AG04450 (cell line): ENCODE data around the gene LSS. TPM values are rescaled to one million over a fixed set of nuclear protein-coding genes. Genes with fewer than 3 reads are reported as not detected.
"Not testable (repeated sequence)": the region's sequence is repeated elsewhere in the genome, so short reads cannot be mapped to it uniquely, and the experiment has no call there.

Experiments
- CTCF ChIA-PET: fragments of 300-600, 350-600 bp; formaldehyde crosslinking; extraction: SDS; loops from one replicate; lab custom pipeline; 2022; ENCODE audit warnings: antibody characterized with exemption, inconsistent platforms; lab: Charles Lee
- POLR2A ChIA-PET: fragments of 350-600 bp; formaldehyde crosslinking; extraction: SDS; loops from one replicate; lab custom pipeline; 2021; ENCODE audit warnings: antibody characterized with exemption, inconsistent platforms; lab: Yijun Ruan, JAX
- DNase-seq: peaks from one replicate; pipeline ENCODE4 v3.0.0-alpha.2; 2011; ENCODE audit warnings: low read depth, low spot score
- H3K27ac ChIP-seq: one replicate; pipeline ENCODE4 v1.5.1; 2012; ENCODE audit warnings: low read depth, low read length, control low read depth
- H3K27me3 ChIP-seq: one replicate; pipeline ENCODE4 v1.6.0; 2012; ENCODE audit warnings: low read length; ENCODE audit not compliant: control insufficient read depth, insufficient read depth
- H3K4me3 ChIP-seq: 2 replicates; pipeline ENCODE4 v1.5.1; 2011; ENCODE audit warnings: mild to moderate bottlenecking, low read depth, low read length, control low read depth
- H3K9me3 ChIP-seq: 2 replicates; pipeline ENCODE4 v1.5.1; 2012; ENCODE audit warnings: low read length; ENCODE audit not compliant: control insufficient read depth, insufficient read depth
- CTCF ChIP-seq: IDR thresholded peaks from 2 replicates; pipeline ENCODE4 v1.5.1; 2011; ENCODE audit warnings: low read depth, low read length, control low read depth, inconsistent platforms
- polyA plus RNA-seq: library from polyadenylated mRNA; depleted of rRNA; stranded (reverse); fragments of >200 nt; gene quantifications from 2 replicates; pipeline ENCODE4 v1.2.3, GENCODE V29; 2011

The LSS gene
- polyA plus RNA-seq, 1 experiment: 49.0 TPM

- no peak for TF ChIP-seq CTCF
- CTCF ChIA-PET: no interaction called here
These were observed 41.3 kb downstream of the LSS start for GRCh38 chr21:46187261-46187660.

GRCh38 chr21:46185716-46186115 is 42.9 kb downstream of the LSS start:
- no peaks in the 10 kb centered on the region; the same call in 1 of the 2 replicates for H3K9me3 ChIP-seq
- ChIA-PET CTCF (no interaction called here), POLR2A (no interaction called here)
- DNase-seq: no peak
- H3K4me3 ChIP-seq: no peak overlapping the region
- no peak overlapping the region for H3K27ac ChIP-seq
- no peaks in the 10 kb centered on the region for H3K27me3 ChIP-seq
- TF ChIP-seq CTCF: no peak

More at GRCh38 chr21:46187261-46187660, 41.3 kb downstream of the LSS start:
- no peak for DNase-seq
- Histone ChIP-seq H3K27ac (no peak overlapping the region), H3K27me3 (no peaks in the 10 kb centered on the region), H3K4me3 (no peak overlapping the region), H3K9me3 (no peaks in the 10 kb centered on the region; the same call in 1 of the 2 replicates)
- POLR2A ChIA-PET: no interaction called here

GRCh38 chr21:46184625-46185555 is 43.7 kb downstream of the LSS start:
- POLR2A ChIA-PET: no interaction called here
- no peak overlapping the region for H3K27ac ChIP-seq
- no peak for TF ChIP-seq CTCF
- H3K4me3 ChIP-seq: peak overlapping the region; percentile 50
- CTCF ChIA-PET: no interaction called here
- DNase-seq: no peak
- no peaks in the 10 kb centered on the region for H3K27me3 ChIP-seq
- no peaks in the 10 kb centered on the region; the same call in 1 of the 2 replicates for H3K9me3 ChIP-seq

GRCh38 chr21:46183910-46184624 is 44.5 kb downstream of the LSS start, which contains the start of gene SPATC1L:
Gene SPATC1L (minus strand): TSS chr21:46184459. CDS start chr21:46182816, 1,643 bp downstream.
- no peaks in the 10 kb centered on the region; the same call in 1 of the 2 replicates for H3K9me3 ChIP-seq
- no peak for TF ChIP-seq CTCF
- H3K27ac ChIP-seq: no peak within 1 kb of the TSS
- CTCF ChIA-PET: interaction anchor here (1.0 kb wide), 1 partner anchor 254 kb away, joined by 17 read pairs; no protein-coding TSS in a partner anchor
- POLR2A ChIA-PET: interaction anchor here (0.6 kb wide), 1 partner anchor 128 kb away, joined by 5 read pairs; no protein-coding TSS in a partner anchor
- H3K4me3 ChIP-seq: peak within 1 kb of the TSS; percentile 58
- no peaks in the 10 kb centered on the region for H3K27me3 ChIP-seq
- DNase-seq: no peak

GRCh38 chr21:46183337-46183909 is 45.2 kb downstream of the LSS start:
- DNase-seq, H3K27me3 ChIP-seq, H3K27ac ChIP-seq, H3K9me3 ChIP-seq, H3K4me3 ChIP-seq: not testable (repeated sequence)
- ChIA-PET POLR2A (interaction anchor here (0.6 kb wide), 1 partner anchor 127 kb away, joined by 5 read pairs; no protein-coding TSS in a partner anchor), CTCF (interaction anchor here (1.0 kb wide), 1 partner anchor 253 kb away, joined by 17 read pairs; no protein-coding TSS in a partner anchor)
